SK-N-SH (cell line): ENCODE data around the gene ZNF679. TPM values are rescaled to one million over a fixed set of nuclear protein-coding genes. Genes with fewer than 3 reads are reported as not detected.

Experiments used
- CTCF ChIA-PET: fragments of 300-600, 350-600 bp; formaldehyde crosslinking; extraction: SDS; loops from one replicate; lab custom pipeline; 2021; lab: Yijun Ruan, JAX
- POLR2A ChIA-PET: fragments of 350-600 bp; sonication (Branson Sonifier 250); formaldehyde crosslinking; extraction: SDS; loops from one replicate; lab custom pipeline; 2020; ENCODE audit warnings: antibody characterized with exemption, inconsistent platforms; lab: Yijun Ruan, JAX
- DNase-seq: peaks from one replicate; pipeline ENCODE4 v3.0.0; 2012
- H2AFZ ChIP-seq: fragments of 200-600 bp; sonication (generic); 2 replicates; pipeline ENCODE4 v1.8.1; 2016; ENCODE audit warnings: antibody characterized with exemption, mild to moderate bottlenecking, low read depth
- H3F3A ChIP-seq: fragments of 200-600 bp; sonication (generic); replicated peaks from 2 replicates; pipeline ENCODE3; 2016; ENCODE audit warnings: antibody characterized with exemption, mild to moderate bottlenecking; ENCODE audit not compliant: insufficient read depth
- H3K27ac ChIP-seq, 2 experiments: fragments of 200-500 bp in 1 of 2; fragments of 200-600 bp in 1 of 2; sonication (Bioruptor generic) in 1 of 2; sonication (generic), shearing (Covaris generic) in 1 of 2; 2 replicates each; pipeline versions ENCODE4 v1.5.1 to v1.6.1; 2014 to 2016; ENCODE audit warnings: low read depth in 2 of 2, inconsistent platforms in 1 of 2, low read length in 1 of 2, mild to moderate bottlenecking in 1 of 2, mixed read lengths in 1 of 2
- H3K27me3 ChIP-seq: fragments of 200-600 bp; sonication (generic), shearing (Covaris generic); 2 replicates; pipeline ENCODE4 v1.6.1; 2016; ENCODE audit warnings: mixed run types; ENCODE audit not compliant: insufficient read depth
- H3K36me3 ChIP-seq, 2 experiments: fragments of 200-500 bp in 1 of 2; fragments of 200-600 bp in 1 of 2; sonication (Bioruptor generic) in 1 of 2; sonication (generic) in 1 of 2; replicated peaks in 1 of 2; 2 replicates each; pipeline versions ENCODE3 to v1.5.1; 2014 to 2016; ENCODE audit warnings: low read length in 1 of 2, mild to moderate bottlenecking in 1 of 2; ENCODE audit not compliant: insufficient read depth in 2 of 2, control insufficient read depth in 1 of 2
- H3K4me1 ChIP-seq, 2 experiments: fragments of 200-500 bp in 1 of 2; fragments of 200-600 bp in 1 of 2; sonication (Bioruptor generic) in 1 of 2; sonication (generic), shearing (Covaris generic) in 1 of 2; 2 replicates each; pipeline versions ENCODE4 v1.5.1 to v1.6.1; 2014 to 2016; ENCODE audit warnings: low read depth in 1 of 2, low read length in 1 of 2, mixed run types in 1 of 2; ENCODE audit not compliant: insufficient read depth in 2 of 2, control insufficient read depth in 1 of 2
- H3K4me2 ChIP-seq: fragments of 200-600 bp; sonication (generic), shearing (Covaris generic); 2 replicates; pipeline ENCODE4 v1.6.1; 2017; ENCODE audit warnings: mixed run types
- H3K4me3 ChIP-seq, 2 experiments: fragments of 200-500 bp in 1 of 2; fragments of 200-600 bp in 1 of 2; sonication (Bioruptor generic) in 1 of 2; sonication (generic), shearing (Covaris generic) in 1 of 2; 2 replicates each; pipeline versions ENCODE4 v1.5.1 to v1.8.1; 2014 to 2016; ENCODE audit warnings: low read depth in 2 of 2, inconsistent platforms in 1 of 2, low read length in 1 of 2, mild to moderate bottlenecking in 1 of 2, mixed read lengths in 1 of 2, moderate library complexity in 1 of 2
- H3K79me2 ChIP-seq: fragments of 200-600 bp; sonication (generic); 2 replicates; pipeline ENCODE4 v1.8.1; 2017; ENCODE audit warnings: mild to moderate bottlenecking; ENCODE audit not compliant: insufficient read depth
- H3K9ac ChIP-seq: fragments of 200-600 bp; sonication (generic); 2 replicates; pipeline ENCODE4 v1.6.1; 2017; ENCODE audit warnings: mixed run types
- H3K9me2 ChIP-seq: fragments of 200-600 bp; sonication (generic); 2 replicates; pipeline ENCODE4 v1.6.1; 2017; ENCODE audit warnings: mixed run types
- H3K9me3 ChIP-seq: fragments of 200-600 bp; sonication (generic); 2 replicates; pipeline ENCODE4 v1.6.1; 2017; ENCODE audit warnings: mixed run types, mild to moderate bottlenecking, moderate library complexity
- H4K20me1 ChIP-seq: fragments of 200-600 bp; sonication (generic); 2 replicates; pipeline ENCODE4 v1.6.1; 2017; ENCODE audit warnings: mild to moderate bottlenecking, mixed run types; ENCODE audit not compliant: insufficient read depth
- CHD2 ChIP-seq: fragments of 150-350 bp; IDR thresholded peaks from 2 replicates; pipeline ENCODE4 v1.6.1; 2018; ENCODE audit warnings: low read length; ENCODE audit not compliant: partially characterized antibody
- ELF1 ChIP-seq: IDR thresholded peaks from 2 replicates; pipeline ENCODE4 v1.4.0; 2012
- EZH2phosphoT487 ChIP-seq: fragments of 200-600 bp; sonication (generic); IDR thresholded peaks from 2 replicates; pipeline ENCODE4 v1.6.1; 2017; ENCODE audit warnings: low read depth, mixed run types, mild to moderate bottlenecking, antibody characterized with exemption, moderate library complexity, borderline replicate concordance
- FOSL2 ChIP-seq: IDR thresholded peaks from 2 replicates; pipeline ENCODE4 v1.4.0; 2012; ENCODE audit warnings: low read depth, mild to moderate bottlenecking, moderate library complexity, borderline replicate concordance
- FOXJ3 ChIP-seq: sonication (generic); formaldehyde crosslinking; IDR thresholded peaks from 2 replicates; pipeline ENCODE4 v1.5.1; 2020; ENCODE audit warnings: mild to moderate bottlenecking, missing genetic modification reagents
- FOXM1 ChIP-seq: IDR thresholded peaks from 2 replicates; pipeline ENCODE4 v1.4.0; 2012; ENCODE audit warnings: low read depth, mild to moderate bottlenecking
- JUND ChIP-seq: IDR thresholded peaks from 2 replicates; pipeline ENCODE4 v1.4.0; 2012
- MXI1 ChIP-seq: IDR thresholded peaks from 2 replicates; pipeline ENCODE4 v1.6.1; 2012; ENCODE audit warnings: mild to moderate bottlenecking, low read depth, low read length, improper control_type of control experiment
- NFIC ChIP-seq: IDR thresholded peaks from 2 replicates; pipeline ENCODE4 v1.4.0; 2012; ENCODE audit warnings: borderline replicate concordance
- SIN3A ChIP-seq: IDR thresholded peaks from 2 replicates; pipeline ENCODE4 v1.6.1; 2012; ENCODE audit warnings: low read depth, mild to moderate bottlenecking, low read length, moderate library complexity, borderline replicate concordance
- SMC3 ChIP-seq: IDR thresholded peaks from 2 replicates; pipeline ENCODE4 v1.6.1; 2012; ENCODE audit warnings: low read depth, low read length, improper control_type of control experiment
- TEAD4 ChIP-seq: IDR thresholded peaks from 2 replicates; pipeline ENCODE4 v1.4.0; 2012; ENCODE audit warnings: mild to moderate bottlenecking, borderline replicate concordance; ENCODE audit not compliant: insufficient read depth
- WGBS: methylation state at CpG from one replicate; pipeline ENCODE4 v1.1.6; 2017; ENCODE audit warnings: low lambda C conversion rate; 5-methylcytosine and 5-hydroxymethylcytosine counted together
- polyA plus RNA-seq, 3 experiments: library from polyadenylated mRNA; depleted of rRNA; stranded (reverse); fragments of >200 nt; gene quantifications; 2 replicates each; pipeline ENCODE4 v1.2.3, GENCODE V29; 2012
- TF ChIP-seq, protein P1 (sequence below): IDR thresholded peaks from 2 replicates; pipeline ENCODE4 v1.4.0; 2012; ENCODE audit warnings: low read depth, borderline replicate concordance
- TF ChIP-seq, protein P2 (sequence below): fragments of 150-350 bp; IDR thresholded peaks from 2 replicates; pipeline ENCODE4 v1.6.1; 2016; ENCODE audit warnings: mild to moderate bottlenecking, low read depth, low read length

ZNF679 gene
- polyA plus RNA-seq, 1 of the 3 experiments (the other 2 are of a cell fraction) = not detected

DNA sequence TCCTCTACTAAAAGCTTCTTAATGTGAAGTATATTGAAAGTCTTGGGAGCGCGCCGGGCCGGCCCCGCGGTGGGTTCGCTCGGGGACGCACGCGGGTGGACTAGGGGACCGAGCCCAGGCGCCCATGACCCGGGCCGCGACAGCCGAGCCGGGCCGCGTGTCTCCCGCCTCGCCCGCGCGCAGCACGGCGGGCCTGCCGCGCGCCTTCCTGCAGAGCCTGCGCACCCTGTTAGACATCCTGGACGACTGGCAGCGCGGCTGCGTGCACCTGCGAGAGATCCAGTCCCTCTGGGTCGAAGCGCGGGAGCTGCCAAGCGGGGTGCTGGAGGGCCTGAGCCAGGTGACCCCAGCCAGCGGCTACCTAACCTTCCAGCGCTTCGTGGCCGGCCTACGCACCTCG, 46.7 kb upstream of the ZNF679 start:
- Histone ChIP-seq H3K9ac (no peak overlapping the region), H3K9me2 (no peaks in the 10 kb centered on the region), H3K4me3 (peak overlapping the region; percentile 31; a peak in 3 of 4 replicates), H4K20me1 (no peaks in the 10 kb centered on the region), H3K9me3 (0 out of 2 replicates have a peak, but pooled peaks cover 4% of the 10 kb centered on the region), H3K4me1 (peaks cover 0 to 6% of the 10 kb centered on the region in 2 experiments; a peak in 1 of 4 replicates), H3K27me3 (no peaks in the 10 kb centered on the region), H3K27ac (no peak overlapping the region), H3F3A (no peaks in the 10 kb centered on the region), H2AFZ (no peak overlapping the region), H3K36me3 (no peaks in the 10 kb centered on the region), H3K4me2 (peak overlapping the region; percentile 51; the same call in 1 of the 2 replicates), H3K79me2 (no peaks in the 10 kb centered on the region)
- 24% methylated on average over 37 of the region's 46 CpGs for WGBS
- POLR2A ChIA-PET = no interaction called here
- TF ChIP-seq CHD2 (no peak), ELF1 (no peak), FOXM1 (no peak), JUND (no peak), FOXJ3 (CRISPR knock-in tag) (no peak), NFIC (no peak), MXI1 (no peak), FOSL2 (no peak)
- TF ChIP-seq, protein P1, sequence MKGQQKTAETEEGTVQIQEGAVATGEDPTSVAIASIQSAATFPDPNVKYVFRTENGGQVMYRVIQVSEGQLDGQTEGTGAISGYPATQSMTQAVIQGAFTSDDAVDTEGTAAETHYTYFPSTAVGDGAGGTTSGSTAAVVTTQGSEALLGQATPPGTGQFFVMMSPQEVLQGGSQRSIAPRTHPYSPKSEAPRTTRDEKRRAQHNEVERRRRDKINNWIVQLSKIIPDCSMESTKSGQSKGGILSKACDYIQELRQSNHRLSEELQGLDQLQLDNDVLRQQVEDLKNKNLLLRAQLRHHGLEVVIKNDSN = no peak
- DNase-seq = peak; percentile 36
- CTCF ChIA-PET = interaction anchor here (0.7 to 5.2 kb wide), 15 partner anchors 9 to 448 kb away, joined by 3 to 178 read pairs (median 5); partner anchors contain the start of gene ZNF680

- no peak overlapping the region for H3K27ac ChIP-seq
- H3K4me1 ChIP-seq = peaks cover 0 to 6% of the 10 kb centered on the region in 2 experiments; a peak in 1 of 4 replicates
- ChIA-PET POLR2A (no interaction called here), CTCF (interaction anchor here (0.5 to 5.2 kb wide), 36 partner anchors 8 to 1346 kb away, joined by 3 to 178 read pairs (median 4); partner anchors contain the start of genes ZNF107 and ZNF680)
- H3K36me3 ChIP-seq = no peaks in the 10 kb centered on the region
- TF ChIP-seq TEAD4 (no peak), EZH2phosphoT487 (no peak), SIN3A (no peak), SMC3 (no peak), MXI1 (no peak)
- TF ChIP-seq, protein P2, sequence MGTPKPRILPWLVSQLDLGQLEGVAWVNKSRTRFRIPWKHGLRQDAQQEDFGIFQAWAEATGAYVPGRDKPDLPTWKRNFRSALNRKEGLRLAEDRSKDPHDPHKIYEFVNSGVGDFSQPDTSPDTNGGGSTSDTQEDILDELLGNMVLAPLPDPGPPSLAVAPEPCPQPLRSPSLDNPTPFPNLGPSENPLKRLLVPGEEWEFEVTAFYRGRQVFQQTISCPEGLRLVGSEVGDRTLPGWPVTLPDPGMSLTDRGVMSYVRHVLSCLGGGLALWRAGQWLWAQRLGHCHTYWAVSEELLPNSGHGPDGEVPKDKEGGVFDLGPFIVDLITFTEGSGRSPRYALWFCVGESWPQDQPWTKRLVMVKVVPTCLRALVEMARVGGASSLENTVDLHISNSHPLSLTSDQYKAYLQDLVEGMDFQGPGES = no peak
- peak overlapping the region; percentile 51 for H3K4me2 ChIP-seq
- peak overlapping the region; percentile 31; a peak in 3 of 4 replicates for H3K4me3 ChIP-seq
- no peaks in the 10 kb centered on the region for H3K79me2 ChIP-seq
- H3K27me3 ChIP-seq = no peaks in the 10 kb centered on the region
- 0 out of 2 replicates have a peak, but pooled peaks cover 4% of the 10 kb centered on the region for H3K9me3 ChIP-seq
- H3K9me2 ChIP-seq = no peaks in the 10 kb centered on the region
- no peaks in the 10 kb centered on the region for H4K20me1 ChIP-seq
- 22% methylated on average over 14 of the region's 66 CpGs for WGBS
- DNase-seq = peak; percentile 32
- no peak overlapping the region for H2AFZ ChIP-seq
- no peak overlapping the region for H3K9ac ChIP-seq
- H3F3A ChIP-seq = no peaks in the 10 kb centered on the region
These were observed 46.1 kb upstream of the ZNF679 start for GRCh38 chr7:64182036-64182790.
